HepG2 (cell line): ENCODE results near the gene RILPL1. TPM values are rescaled to one million over a fixed set of nuclear protein-coding genes. Genes with fewer than 3 reads are reported as not detected.

ENCODE experiments used
- HIC2 ChIP-seq: sonication (generic); formaldehyde crosslinking; IDR thresholded peaks from 2 replicates; pipeline ENCODE4 v1.9.0; 2022; ENCODE audit warnings: low read depth, missing genetic modification reagents
- KLF16 ChIP-seq, 2 experiments: sonication (generic) in 1 of 2; formaldehyde crosslinking in 1 of 2; IDR thresholded peaks; 2 replicates each; pipeline versions ENCODE4 v1.6.1 to v1.8.0; 2016 to 2023; ENCODE audit warnings: missing genetic modification reagents in 2 of 2, missing compliant biosample characterization in 1 of 2
- KMT2B ChIP-seq: IDR thresholded peaks from 2 replicates; pipeline ENCODE4 v1.6.1; 2016; ENCODE audit warnings: missing genetic modification reagents, missing compliant biosample characterization
- MAFG ChIP-seq: sonication (generic); formaldehyde crosslinking; IDR thresholded peaks from 2 replicates; pipeline ENCODE4 v1.5.1; 2020; ENCODE audit warnings: mild to moderate bottlenecking, missing genetic modification reagents
- NR2F6 ChIP-seq, 2 experiments: IDR thresholded peaks; 2 replicates each; pipeline ENCODE4 v1.6.1; 2016; ENCODE audit warnings: antibody characterized with exemption in 1 of 2, mild to moderate bottlenecking in 1 of 2
- PLSCR1 ChIP-seq: sonication (generic); formaldehyde crosslinking; IDR thresholded peaks from 2 replicates; pipeline ENCODE4 v1.5.0; 2020; ENCODE audit warnings: missing genetic modification reagents, mild to moderate bottlenecking, borderline replicate concordance
- RFX3 ChIP-seq: IDR thresholded peaks from 2 replicates; pipeline ENCODE4 v1.6.1; 2016; ENCODE audit warnings: missing biosample characterization, missing genetic modification reagents
- SOX5 ChIP-seq: IDR thresholded peaks from 2 replicates; pipeline ENCODE4 v1.6.1; 2016; ENCODE audit warnings: borderline replicate concordance
- SRSF1 ChIP-seq: fragments of 200-400 bp; formaldehyde crosslinking; optimal IDR thresholded peaks from 2 replicates; pipeline ENCODE3; 2017; ENCODE audit warnings: mild to moderate bottlenecking, low read depth, low read length, moderate library complexity
- TBX3 ChIP-seq: fragments of 450-650 bp; IDR thresholded peaks from 2 replicates; pipeline ENCODE4 v1.6.1; 2017; ENCODE audit warnings: antibody characterized with exemption, mild to moderate bottlenecking, inconsistent platforms, borderline replicate concordance
- ZFX ChIP-seq: sonication (generic); formaldehyde crosslinking; IDR thresholded peaks from 2 replicates; pipeline ENCODE4 v1.4.0; 2020; ENCODE audit warnings: mild to moderate bottlenecking, low read depth, missing genetic modification reagents, moderate library complexity
- ZNF230 ChIP-seq: sonication (generic); formaldehyde crosslinking; IDR thresholded peaks from 2 replicates; pipeline ENCODE4 v1.4.0; 2020; ENCODE audit warnings: mild to moderate bottlenecking, missing genetic modification reagents
- ZNF878 ChIP-seq: sonication (generic); formaldehyde crosslinking; IDR thresholded peaks from 2 replicates; pipeline ENCODE4 v1.8.1; 2023; ENCODE audit warnings: mild to moderate bottlenecking, missing genetic modification reagents, moderate library complexity
- polyA plus RNA-seq, 8 experiments: library from polyadenylated mRNA; depleted of rRNA in 3 of 8; stranded (reverse) in 7 of 8; unstranded in 1 of 8; fragments of >200 nt; fragmentation: Illumina TruSeq in 4 of 8; extraction: Trizol in 4 of 8; gene quantifications; 2 replicates each; pipeline versions ENCODE4 v1.2.1 to v1.2.3, GENCODE V29; 2011 to 2016; ENCODE audit warnings: low read depth in 4 of 8, missing spikeins in 1 of 8, mixed read lengths in 1 of 8; ENCODE audit not compliant: insufficient read depth in 1 of 8
- total RNA-seq, 5 experiments: library from RNA; depleted of rRNA; stranded (reverse); fragments of >200 nt; fragmentation: Illumina TruSeq; extraction: Trizol; gene quantifications; 2 replicates each; pipeline ENCODE4 v1.2.3, GENCODE V29; 2016; ENCODE audit warnings: low read depth in 1 of 5
- TF ChIP-seq, protein P1 (sequence below): sonication (generic); formaldehyde crosslinking; IDR thresholded peaks from 2 replicates; pipeline ENCODE4 v1.4.0; 2020; ENCODE audit warnings: low read depth, mild to moderate bottlenecking, missing genetic modification reagents
- TF ChIP-seq, protein P2 (sequence below): IDR thresholded peaks from 2 replicates; pipeline ENCODE4 v1.6.1; 2016; ENCODE audit warnings: missing biosample characterization, missing genetic modification reagents, low read depth
- TF ChIP-seq, protein P3 (sequence below): sonication (generic); formaldehyde crosslinking; IDR thresholded peaks from 2 replicates; pipeline ENCODE4 v1.5.0; 2020; ENCODE audit warnings: missing genetic modification reagents
- TF ChIP-seq, protein P4 (sequence below): sonication (generic); formaldehyde crosslinking; IDR thresholded peaks from 2 replicates; pipeline ENCODE4 v1.8.0; 2022; ENCODE audit warnings: missing genetic modification reagents, mild to moderate bottlenecking, borderline replicate concordance

Gene RILPL1
- total and polyA plus RNA-seq, 2 of the 13 experiments (the other 11 are each of a cell fraction or from before 2014, with no cell fraction given): 5.8 to 28.4 TPM

DNA sequence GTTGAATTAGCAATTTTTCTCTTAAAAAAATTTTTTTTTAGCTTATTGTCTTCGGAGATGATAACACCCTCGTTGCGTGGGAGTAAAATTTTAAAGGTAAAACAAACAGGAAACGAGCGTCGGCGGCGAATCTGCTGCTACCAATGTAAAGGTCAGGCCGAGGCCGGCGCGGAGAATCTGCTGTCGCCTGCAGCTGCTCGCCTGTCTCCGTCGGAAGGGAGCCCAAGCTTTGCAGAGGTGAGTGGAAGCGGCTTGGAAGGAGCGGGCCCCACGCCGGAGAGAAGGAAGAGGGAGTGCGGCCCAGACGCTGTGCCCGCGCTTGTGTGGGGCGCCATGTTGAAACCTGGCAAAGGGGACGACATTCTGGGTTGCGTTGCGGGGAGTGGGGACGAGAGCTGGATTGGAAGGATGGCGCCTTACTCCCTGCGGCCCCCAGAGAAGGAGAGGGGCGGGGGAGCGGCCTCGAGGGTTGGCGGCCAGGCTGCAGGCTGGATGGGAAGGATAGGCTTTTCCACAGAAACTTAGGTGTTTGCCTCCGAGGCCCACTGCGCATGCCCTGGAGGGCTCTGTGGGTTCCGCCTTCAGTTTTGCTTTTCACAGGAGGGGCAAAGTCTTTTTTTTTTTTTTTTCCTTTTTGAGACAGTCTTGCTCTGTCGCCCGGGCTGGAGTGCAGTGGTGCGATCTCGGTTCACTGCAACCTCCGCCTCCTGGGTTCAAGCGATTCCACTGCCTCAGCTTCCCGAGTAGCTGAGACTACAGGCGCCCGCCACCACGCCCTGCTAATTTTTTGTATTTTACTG lies 75.3 kb downstream of the RILPL1 start, which contains the start of gene SNRNP35 (continued):
- TF ChIP-seq HIC2 (CRISPR knock-in tag): no peak
- TF ChIP-seq, protein P1, sequence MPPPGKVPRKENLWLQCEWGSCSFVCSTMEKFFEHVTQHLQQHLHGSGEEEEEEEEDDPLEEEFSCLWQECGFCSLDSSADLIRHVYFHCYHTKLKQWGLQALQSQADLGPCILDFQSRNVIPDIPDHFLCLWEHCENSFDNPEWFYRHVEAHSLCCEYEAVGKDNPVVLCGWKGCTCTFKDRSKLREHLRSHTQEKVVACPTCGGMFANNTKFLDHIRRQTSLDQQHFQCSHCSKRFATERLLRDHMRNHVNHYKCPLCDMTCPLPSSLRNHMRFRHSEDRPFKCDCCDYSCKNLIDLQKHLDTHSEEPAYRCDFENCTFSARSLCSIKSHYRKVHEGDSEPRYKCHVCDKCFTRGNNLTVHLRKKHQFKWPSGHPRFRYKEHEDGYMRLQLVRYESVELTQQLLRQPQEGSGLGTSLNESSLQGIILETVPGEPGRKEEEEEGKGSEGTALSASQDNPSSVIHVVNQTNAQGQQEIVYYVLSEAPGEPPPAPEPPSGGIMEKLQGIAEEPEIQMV (CRISPR knock-in tag): no peak
- no peak for TF ChIP-seq MAFG
- TF ChIP-seq NR2F6 (IDR thresholded peaks at IDR 0.05): 0 out of 2 replicates have a peak, but pooled peaks have one; percentile 24
- TF ChIP-seq NR2F6 (CRISPR knock-in tag; IDR thresholded peaks at IDR 0.05): no peak
- peak; percentile 91 for TF ChIP-seq KMT2B (CRISPR knock-in tag)
- TF ChIP-seq SRSF1: peak; percentile 89
- peak in 1 of 2 experiments; percentile 79; a peak in 2 of 4 replicates for TF ChIP-seq KLF16 (CRISPR knock-in tag; IDR thresholded peaks at IDR 0.05)
- TF ChIP-seq ZNF230: 0 out of 2 replicates have a peak, but pooled peaks have one; percentile 61
- TF ChIP-seq, protein P2, sequence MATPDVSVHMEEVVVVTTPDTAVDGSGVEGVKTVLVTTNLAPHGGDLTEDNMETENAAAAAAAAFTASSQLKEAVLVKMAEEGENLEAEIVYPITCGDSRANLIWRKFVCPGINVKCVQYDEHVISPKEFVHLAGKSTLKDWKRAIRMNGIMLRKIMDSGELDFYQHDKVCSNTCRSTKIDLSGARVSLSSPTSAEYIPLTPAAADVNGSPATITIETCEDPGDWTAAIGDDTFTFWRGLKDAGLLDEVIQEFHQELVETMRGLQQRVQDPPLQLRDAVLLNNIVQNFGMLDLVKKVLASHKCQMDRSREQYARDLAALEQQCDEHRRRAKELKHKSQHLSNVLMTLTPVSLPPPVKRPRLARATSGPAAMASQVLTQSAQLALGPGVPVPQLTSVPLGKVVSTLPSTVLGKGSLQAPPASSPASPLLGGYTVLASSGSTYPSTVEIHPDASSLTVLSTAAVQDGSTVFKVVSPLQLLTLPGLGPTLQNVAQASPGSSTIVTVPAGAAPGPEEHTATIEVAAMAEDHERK (CRISPR knock-in tag): peak; percentile 37; the same call in 1 of the 2 replicates
- TF ChIP-seq ZNF878 (CRISPR knock-in tag): no peak
- TF ChIP-seq, protein P3, sequence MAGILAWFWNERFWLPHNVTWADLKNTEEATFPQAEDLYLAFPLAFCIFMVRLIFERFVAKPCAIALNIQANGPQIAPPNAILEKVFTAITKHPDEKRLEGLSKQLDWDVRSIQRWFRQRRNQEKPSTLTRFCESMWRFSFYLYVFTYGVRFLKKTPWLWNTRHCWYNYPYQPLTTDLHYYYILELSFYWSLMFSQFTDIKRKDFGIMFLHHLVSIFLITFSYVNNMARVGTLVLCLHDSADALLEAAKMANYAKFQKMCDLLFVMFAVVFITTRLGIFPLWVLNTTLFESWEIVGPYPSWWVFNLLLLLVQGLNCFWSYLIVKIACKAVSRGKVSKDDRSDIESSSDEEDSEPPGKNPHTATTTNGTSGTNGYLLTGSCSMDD (CRISPR knock-in tag): no peak
- TF ChIP-seq TBX3: no peak
- TF ChIP-seq SOX5 (CRISPR knock-in tag): no peak
- peak; percentile 96 for TF ChIP-seq ZFX (CRISPR knock-in tag)
- TF ChIP-seq RFX3 (CRISPR knock-in tag): no peak
- TF ChIP-seq, protein P4, sequence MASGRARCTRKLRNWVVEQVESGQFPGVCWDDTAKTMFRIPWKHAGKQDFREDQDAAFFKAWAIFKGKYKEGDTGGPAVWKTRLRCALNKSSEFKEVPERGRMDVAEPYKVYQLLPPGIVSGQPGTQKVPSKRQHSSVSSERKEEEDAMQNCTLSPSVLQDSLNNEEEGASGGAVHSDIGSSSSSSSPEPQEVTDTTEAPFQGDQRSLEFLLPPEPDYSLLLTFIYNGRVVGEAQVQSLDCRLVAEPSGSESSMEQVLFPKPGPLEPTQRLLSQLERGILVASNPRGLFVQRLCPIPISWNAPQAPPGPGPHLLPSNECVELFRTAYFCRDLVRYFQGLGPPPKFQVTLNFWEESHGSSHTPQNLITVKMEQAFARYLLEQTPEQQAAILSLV: peak; percentile 60; the same call in 1 of the 2 replicates
- TF ChIP-seq PLSCR1: no peak
